HUES64 (cell line): Measurements from ENCODE around the gene LITAF.
A peak's percentile ranks its signal among the peaks of the same experiment; 100 is the strongest.

ENCODE experiments used
- H3K27ac ChIP-seq: 2 replicates; pipeline ENCODE4 v1.7.0; 2013; ENCODE audit warnings: low read depth, low read length, inconsistent platforms
- H3K27me3 ChIP-seq: 2 replicates; pipeline ENCODE4 v1.6.1; 2013; ENCODE audit warnings: mild to moderate bottlenecking, low read length; ENCODE audit not compliant: insufficient read depth
- H3K36me3 ChIP-seq: 2 replicates; pipeline ENCODE4 v1.6.1; 2013; ENCODE audit warnings: mild to moderate bottlenecking, low read length; ENCODE audit not compliant: insufficient read depth
- H3K4me1 ChIP-seq: 2 replicates; pipeline ENCODE4 v1.6.1; 2013; ENCODE audit warnings: mild to moderate bottlenecking, low read length, moderate library complexity; ENCODE audit not compliant: insufficient read depth
- H3K4me3 ChIP-seq: 2 replicates; pipeline ENCODE4 v1.5.1; 2013; ENCODE audit warnings: mild to moderate bottlenecking, low read length, moderate library complexity
- H3K9ac ChIP-seq: 2 replicates; pipeline ENCODE4 v1.6.1; 2013; ENCODE audit warnings: mild to moderate bottlenecking, low read depth, low read length
- H3K9me3 ChIP-seq: 2 replicates; pipeline ENCODE4 v1.6.1; 2013; ENCODE audit warnings: low read depth, low read length; ENCODE audit not compliant: insufficient read depth
- WGBS: fragments of 150-250, 120-280 bp; methylation state at CpG from one replicate; pipeline ENCODE4 v1.1.7; 2013; ENCODE audit warnings: missing lambda C conversion rate; 5-methylcytosine and 5-hydroxymethylcytosine counted together

Gene LITAF

DNA sequence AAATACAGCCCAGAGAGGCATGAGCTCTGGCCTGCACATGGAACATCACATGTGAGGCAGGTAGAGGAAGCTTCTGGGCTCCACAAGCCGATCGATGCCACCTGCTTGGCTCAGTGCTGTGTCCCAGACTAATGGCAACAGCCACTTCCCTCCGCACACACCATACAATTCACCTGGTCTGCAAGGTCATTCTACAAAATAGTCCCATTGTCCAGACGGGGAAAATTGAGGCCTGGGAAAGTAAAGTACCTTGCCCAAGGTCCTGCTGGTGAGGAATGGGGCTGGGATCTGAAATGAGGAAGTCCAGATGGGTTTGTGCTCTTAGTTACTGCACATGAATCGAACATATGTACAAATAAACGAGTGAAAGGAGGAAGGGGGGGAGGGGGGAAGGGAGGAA lies 88.0 kb downstream of the LITAF start:
- WGBS = 84% methylated on average over 4 of the region's 6 CpGs
- Histone ChIP-seq H3K9me3 (no peaks in the 10 kb centered on the region), H3K27me3 (no peaks in the 10 kb centered on the region), H3K9ac (no peak overlapping the region), H3K27ac (peak overlapping the region; percentile 58; the same call in 1 of the 2 replicates), H3K36me3 (no peaks in the 10 kb centered on the region), H3K4me1 (peaks cover 25% of the 10 kb centered on the region), H3K4me3 (no peak overlapping the region)

DNA sequence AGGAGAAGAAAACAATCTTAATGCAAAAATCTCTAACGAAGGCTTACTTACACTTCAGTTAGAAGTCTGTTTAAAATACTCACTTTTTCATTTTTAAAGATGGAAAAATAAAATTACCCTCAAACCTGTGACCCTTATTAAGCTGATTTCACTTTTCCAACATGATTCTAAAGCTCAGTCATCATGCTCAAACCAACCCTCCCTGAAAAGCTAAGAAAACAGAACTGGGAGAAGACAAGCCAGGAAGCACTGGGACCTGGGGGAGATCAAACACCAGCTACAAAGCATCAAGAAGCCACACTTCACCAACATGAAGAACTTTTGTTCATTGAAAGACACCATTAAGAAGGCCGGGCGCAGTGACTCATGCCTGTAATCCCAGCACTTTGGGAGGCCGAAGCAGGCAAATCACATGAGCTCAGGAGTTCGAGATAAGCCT lies 88.8 kb downstream of the LITAF start:
- peaks cover 25% of the 10 kb centered on the region for H3K4me1 ChIP-seq
- no peak overlapping the region; the same call in 1 of the 2 replicates for H3K9ac ChIP-seq
- 65% methylated on average over 4 of the region's 5 CpGs for WGBS
- H3K9me3 ChIP-seq = no peaks in the 10 kb centered on the region
- H3K4me3 ChIP-seq = no peak overlapping the region
- H3K27me3 ChIP-seq = no peaks in the 10 kb centered on the region
- H3K27ac ChIP-seq = no peak overlapping the region; the same call in 1 of the 2 replicates
- no peaks in the 10 kb centered on the region for H3K36me3 ChIP-seq
